Adrenal gland (tissue), 5 donors: ENCODE data around the gene LRRTM4.
"Not testable (repeated sequence)": the region's sequence is repeated elsewhere in the genome, so short reads cannot be mapped to it uniquely, and the experiment has no call there.

Source experiments
- CTCF ChIP-seq, 6 experiments: fragments of 450-650 bp in 4 of 6; fragments of 200-600 bp in 2 of 6; sonication (generic) in 1 of 6; IDR thresholded peaks; 1 replicate in 5 of 6; 2 replicates in 1 of 6; pipeline versions ENCODE4 v1.5.1 to v1.8.0; 2016 to 2021; ENCODE audit warnings: antibody characterized with exemption in 6 of 6, mild to moderate bottlenecking in 2 of 6, moderate library complexity in 1 of 6
- POLR2A ChIP-seq, 2 donors: fragments of 450-650 bp; IDR thresholded peaks; one replicate each; pipeline ENCODE4 v1.6.1; 2017; ENCODE audit warnings: antibody characterized with exemption in 2 of 2, mild to moderate bottlenecking in 2 of 2, moderate library complexity in 1 of 2
- donor health status: DM: no; HTN: no; CAD: no.

GRCh38 chr2:77095525-77095924 is 426.7 kb downstream of the LRRTM4 start:
- not testable (repeated sequence) for TF ChIP-seq CTCF, POLR2A (IDR thresholded peaks at IDR 0.05)
